T-helper 17 cell (primary cell): Measurements from ENCODE around the gene PSD2. TPM values are rescaled to one million over a fixed set of nuclear protein-coding genes. Genes with fewer than 3 reads are reported as not detected.
A peak's percentile ranks its signal among the peaks of the same experiment; 100 is the strongest.

ENCODE experiments used
- ATAC-seq: fragments of 150-1000 bp; cut with Tn5 transposase; 2 replicates; pipeline ENCODE4 v1.10.0; 2021; ENCODE audit warnings: mild to moderate bottlenecking, moderate library complexity
- DNase-seq, 3 donors: peaks; one replicate each; pipeline versions ENCODE4 v3.0.0 to v3.0.0-alpha.2; 2020 to 2021
- H3K9me3 ChIP-seq: one replicate; pipeline ENCODE4 v1.7.0; 2013; ENCODE audit warnings: low read length, mild to moderate bottlenecking; ENCODE audit not compliant: control insufficient read depth, poor library complexity, severe bottlenecking
- H3K27ac Mint-ChIP-seq: one replicate; pipeline ENCODE4 v1.8.0; 2022; ENCODE audit warnings: mild to moderate bottlenecking, moderate library complexity, mixed read lengths
- H3K27me3 Mint-ChIP-seq: one replicate; pipeline ENCODE4 v1.8.0; 2022; ENCODE audit warnings: mixed read lengths
- H3K36me3 Mint-ChIP-seq: one replicate; pipeline ENCODE4 v1.8.0; 2022; ENCODE audit warnings: low read depth, mixed read lengths
- H3K4me1 Mint-ChIP-seq: one replicate; pipeline ENCODE4 v1.8.0; 2022; ENCODE audit warnings: mild to moderate bottlenecking, mixed read lengths
- H3K4me3 Mint-ChIP-seq: one replicate; pipeline ENCODE4 v1.8.0; 2022; ENCODE audit warnings: mild to moderate bottlenecking, moderate library complexity, mixed read lengths
- total RNA-seq, 4 donors: library from RNA in 2 of 4; stranded (reverse) in 2 of 4; gene quantifications; one replicate each; pipeline ENCODE4 v1.2.3 and lab custom pipeline; 2022 to 2026

Gene PSD2
- total RNA-seq, 2 donors from 2014 or later = 0.07 TPM; not detected in 1

GRCh38 chr5:139884144-139884543 lies 88.5 kb downstream of the PSD2 start:
- H3K36me3 Mint-ChIP-seq = peaks cover 9% of the 10 kb centered on the region

DNA sequence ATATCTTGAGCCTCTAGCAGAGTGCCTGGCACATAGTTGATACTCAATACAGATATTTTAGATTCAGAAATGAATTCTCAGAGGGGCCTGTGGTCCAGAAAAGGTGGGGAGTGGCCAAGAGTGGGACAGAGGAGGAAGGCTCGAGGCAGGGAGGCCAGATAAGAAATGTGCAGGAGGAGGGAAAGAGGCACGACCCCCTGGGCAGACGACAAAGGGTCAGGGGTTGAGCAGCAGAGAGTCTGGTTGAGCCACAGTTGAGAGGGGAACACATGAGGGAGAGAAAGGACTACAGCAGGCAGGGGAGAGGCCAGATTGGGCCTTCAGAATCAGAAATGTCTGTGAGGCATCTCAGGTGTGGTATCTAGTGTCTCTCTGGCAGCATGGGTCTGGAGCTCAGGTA lies 89.1 kb downstream of the PSD2 start:
- Mint-ChIP-seq H3K27me3 (peaks cover 58% of the 10 kb centered on the region), H3K27ac (peak overlapping the region; percentile 8)

More at GRCh38 chr5:139884144-139884543, 88.5 kb downstream of the PSD2 start:
- DNase-seq (no peak), ATAC-seq (no peak)
- Mint-ChIP-seq H3K27ac (peak overlapping the region; percentile 8), H3K4me3 (no peak overlapping the region), H3K27me3 (peaks cover 63% of the 10 kb centered on the region), H3K4me1 (peaks cover 3% of the 10 kb centered on the region)
- no peaks in the 10 kb centered on the region for H3K9me3 ChIP-seq

GRCh38 chr5:139885172-139885856 lies 89.7 kb downstream of the PSD2 start:
- H3K9me3 ChIP-seq = no peaks in the 10 kb centered on the region
- Mint-ChIP-seq H3K27me3 (peaks cover 53% of the 10 kb centered on the region), H3K36me3 (peaks cover 8% of the 10 kb centered on the region), H3K4me3 (no peak overlapping the region), H3K27ac (no peak overlapping the region), H3K4me1 (peaks cover 3% of the 10 kb centered on the region)
- ATAC-seq (no peak), DNase-seq (no peak)

More for the DNA sequence above, 89.1 kb downstream of the PSD2 start:
- Mint-ChIP-seq H3K4me3 (no peak overlapping the region), H3K36me3 (peaks cover 9% of the 10 kb centered on the region), H3K4me1 (peaks cover 3% of the 10 kb centered on the region)
- H3K9me3 ChIP-seq = no peaks in the 10 kb centered on the region
- no peak for ATAC-seq
- DNase-seq = no peak

DNA sequence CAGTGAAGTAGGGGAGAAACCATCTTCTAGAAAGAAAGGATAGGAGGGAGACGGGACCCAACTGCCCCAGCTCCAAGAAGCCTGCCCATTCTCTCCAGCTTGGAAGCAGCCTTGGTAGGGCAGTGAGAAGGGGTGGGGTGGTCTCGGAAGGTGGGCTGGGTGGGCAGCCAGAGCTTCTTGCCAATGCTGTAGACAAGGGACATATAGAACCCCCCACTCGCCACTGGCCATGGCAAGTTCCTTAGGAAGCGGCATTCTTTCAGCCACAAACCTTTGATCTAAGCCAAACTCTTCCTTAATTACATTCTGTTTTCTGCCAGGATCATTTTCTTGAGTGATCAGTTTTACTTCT lies 90.2 kb downstream of the PSD2 start:
- H3K4me1 Mint-ChIP-seq = peaks cover 3% of the 10 kb centered on the region
- no peaks in the 10 kb centered on the region for H3K9me3 ChIP-seq
- no peak overlapping the region for H3K27ac Mint-ChIP-seq
- no peak overlapping the region for H3K4me3 Mint-ChIP-seq
- ATAC-seq (no peak), DNase-seq (no peak)
- peaks cover 8% of the 10 kb centered on the region for H3K36me3 Mint-ChIP-seq
- H3K27me3 Mint-ChIP-seq = peaks cover 49% of the 10 kb centered on the region

GRCh38 chr5:139886213-139886612 lies 90.6 kb downstream of the PSD2 start:
- peaks cover 3% of the 10 kb centered on the region for H3K4me1 Mint-ChIP-seq
- H3K36me3 Mint-ChIP-seq = peaks cover 8% of the 10 kb centered on the region
- H3K27ac Mint-ChIP-seq = no peak overlapping the region
- no peak for ATAC-seq
- no peak for DNase-seq
- peaks cover 49% of the 10 kb centered on the region for H3K27me3 Mint-ChIP-seq
- H3K9me3 ChIP-seq = no peaks in the 10 kb centered on the region
- H3K4me3 Mint-ChIP-seq = no peak overlapping the region

- ATAC-seq (no peak), DNase-seq (no peak)
- H3K27ac Mint-ChIP-seq = no peak overlapping the region
- peaks cover 64% of the 10 kb centered on the region for H3K27me3 Mint-ChIP-seq
- peaks cover 3% of the 10 kb centered on the region for H3K4me1 Mint-ChIP-seq
- H3K9me3 ChIP-seq = no peaks in the 10 kb centered on the region
- no peak overlapping the region for H3K4me3 Mint-ChIP-seq
- H3K36me3 Mint-ChIP-seq = peaks cover 8% of the 10 kb centered on the region
These were observed 92.8 kb downstream of the PSD2 start for GRCh38 chr5:139888370-139888769.

- DNase-seq (no peak), ATAC-seq (no peak)
- Mint-ChIP-seq H3K27me3 (peaks cover 63% of the 10 kb centered on the region), H3K36me3 (peaks cover 8% of the 10 kb centered on the region), H3K27ac (no peak overlapping the region), H3K4me3 (no peak overlapping the region), H3K4me1 (no peaks in the 10 kb centered on the region)
- H3K9me3 ChIP-seq = no peaks in the 10 kb centered on the region
These were observed 93.8 kb downstream of the PSD2 start for GRCh38 chr5:139889410-139889809.

DNA sequence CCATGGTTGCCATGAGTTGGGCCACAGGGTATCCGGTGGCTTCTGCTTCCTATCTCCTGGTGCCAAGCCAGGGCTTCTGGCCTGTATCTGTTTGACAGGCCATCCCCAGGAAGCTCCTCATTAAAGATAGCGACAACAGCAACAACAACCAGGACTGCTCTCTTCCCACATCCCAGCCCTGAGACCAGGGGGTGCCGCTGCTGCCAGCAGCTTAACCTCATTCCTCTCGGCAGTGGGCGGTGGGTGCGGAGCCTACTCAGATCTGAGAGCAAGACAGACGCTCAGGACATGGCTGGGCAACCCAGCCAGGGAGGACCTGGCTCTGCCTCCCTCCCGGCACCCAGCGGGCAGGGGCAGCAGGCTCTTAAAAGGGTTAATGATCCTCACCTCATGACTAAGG lies 98.3 kb downstream of the PSD2 start:
- ATAC-seq = no peak

More for the DNA sequence above, 98.3 kb downstream of the PSD2 start:
- DNase-seq = no peak
- H3K27ac Mint-ChIP-seq = no peak overlapping the region
- H3K36me3 Mint-ChIP-seq = no peaks in the 10 kb centered on the region
- H3K4me1 Mint-ChIP-seq = peaks cover 3% of the 10 kb centered on the region
- H3K4me3 Mint-ChIP-seq = no peak overlapping the region
- no peaks in the 10 kb centered on the region for H3K9me3 ChIP-seq
- H3K27me3 Mint-ChIP-seq = peaks cover 64% of the 10 kb centered on the region

Other genes with a start within 250 kb of the PSD2 start
- 100 to 1,000 TPM; 153 to 165 TPM for gene UBE2D2, start 234.5 kb upstream of the PSD2 start, total RNA-seq
- 1 to 10 TPM; 3.2 to 4.3 TPM for gene CXXC5, start 147.5 kb upstream of the PSD2 start, total RNA-seq
- under 1 TPM in 1 of 2 donors, not detected in 1; 0.08 TPM for gene NRG2, start 247.5 kb downstream of the PSD2 start, total RNA-seq